G401.6 (cell line): ENCODE measurements around the gene PPIL6.
"Not testable (repeated sequence)": the region's sequence is repeated elsewhere in the genome, so short reads cannot be mapped to it uniquely, and the experiment has no call there.

ENCODE experiments used
- FAIRE-seq: peaks from 2 replicates; lab custom pipeline; 2012; peaks lifted over from hg19 to GRCh38; lab: Jason Lieb, UNC

PPIL6 gene

GRCh38 chr6:109466212-109466923, 25.9 kb upstream of the PPIL6 start:
- FAIRE-seq = no peak

GRCh38 chr6:109465772-109466171, 25.3 kb upstream of the PPIL6 start:
- FAIRE-seq = no peak

GRCh38 chr6:109461733-109462526, 21.5 kb upstream of the PPIL6 start:
- FAIRE-seq = no peak

GRCh38 chr6:109461205-109461604, 20.8 kb upstream of the PPIL6 start:
- FAIRE-seq = not testable (repeated sequence)

- no peak for FAIRE-seq
Observed at GRCh38 chr6:109460161-109460829, 19.9 kb upstream of the PPIL6 start.

- no peak for FAIRE-seq
Observed at GRCh38 chr6:109458774-109459531, 18.5 kb upstream of the PPIL6 start.

GRCh38 chr6:109457562-109457996, 17.2 kb upstream of the PPIL6 start:
- FAIRE-seq = no peak

- no peak for FAIRE-seq
Observed at GRCh38 chr6:109456710-109457561, 16.5 kb upstream of the PPIL6 start.

- FAIRE-seq = no peak
Observed at GRCh38 chr6:109456111-109456583, 15.7 kb upstream of the PPIL6 start.

GRCh38 chr6:109455437-109456110, 15.1 kb upstream of the PPIL6 start, which contains the start of gene MICAL1:
Gene MICAL1 (minus strand): TSS chr6:109455772. CDS start chr6:109454196, 1,576 bp downstream.
- no peak for FAIRE-seq

- no peak for FAIRE-seq
Observed at GRCh38 chr6:109454496-109455436, 14.3 kb upstream of the PPIL6 start.

- FAIRE-seq = no peak
Observed at GRCh38 chr6:109453594-109454495, 13.4 kb upstream of the PPIL6 start.

- FAIRE-seq = no peak
Observed at GRCh38 chr6:109453156-109453555, 12.7 kb upstream of the PPIL6 start.

GRCh38 chr6:109452181-109452580, 11.8 kb upstream of the PPIL6 start:
- FAIRE-seq = no peak

- FAIRE-seq = no peak
Observed at GRCh38 chr6:109451376-109451775, 10.9 kb upstream of the PPIL6 start.

GRCh38 chr6:109450801-109451200, 10.4 kb upstream of the PPIL6 start:
- no peak for FAIRE-seq

- FAIRE-seq = no peak
Observed at GRCh38 chr6:109449795-109450673, 9.6 kb upstream of the PPIL6 start.
